Measurements from ENCODE around the gene NRAS.

The NRAS gene

DNA sequence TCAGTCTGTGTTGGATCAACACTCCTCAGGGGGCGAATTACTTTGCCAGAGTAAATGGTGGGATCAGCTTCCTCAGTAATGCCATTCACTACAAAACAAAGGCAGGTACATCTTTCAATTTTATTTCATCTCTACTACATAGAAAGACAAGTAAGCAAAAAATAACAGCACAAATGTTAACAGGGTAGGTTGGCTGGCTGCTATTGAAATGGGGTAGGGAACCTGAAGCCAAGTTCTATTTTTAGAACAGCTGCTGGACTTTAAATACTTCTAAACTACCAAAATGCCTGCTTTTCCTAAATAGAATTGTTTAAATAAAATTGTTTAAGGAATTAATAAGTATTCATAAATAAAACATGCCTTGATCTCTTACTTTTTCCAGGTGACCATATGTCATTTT lies 7.3 kb upstream of the NRAS start:
- Histone ChIP-seq H3K79me2 (ENCODE audit: insufficient read depth, low read length) (peaks cover 20% of the 10 kb centered on the region; the same call in 1 of the 2 replicates), H3K4me1 (ENCODE audit: insufficient read depth, low read length) (no peaks in the 10 kb centered on the region), H2AFZ (ENCODE audit: low read depth, low read length) (no peak overlapping the region), H4K20me1 (ENCODE audit: insufficient read depth, low read length) (peaks cover 12% of the 10 kb centered on the region; the same call in 1 of the 2 replicates), H3K27me3 (ENCODE audit: insufficient read depth, low read length, poor library complexity) (no peaks in the 10 kb centered on the region), H3K4me2 (ENCODE audit: insufficient read depth, low read length) (no peak overlapping the region), H3K27ac (ENCODE audit: low read length) (no peak overlapping the region), H3K36me3 (ENCODE audit: insufficient read depth, low read length) (peaks cover 97% of the 10 kb centered on the region), H3K4me3 (ENCODE audit: low read depth in 1 of 2, low read length in 2 of 2) (no peak overlapping the region), H3K9ac (ENCODE audit: low read depth, low read length) (no peak overlapping the region), H3K9me3 (ENCODE audit: insufficient read depth, low read length, severe bottlenecking) (no peaks in the 10 kb centered on the region)
- DNase-seq (no peak), ATAC-seq (ENCODE audit: insufficient read depth, low read depth) (no peak)
- TF ChIP-seq EZH2 (IDR thresholded peaks at IDR 0.05; ENCODE audit: borderline replicate concordance, low read depth, low read length, severe bottlenecking) = no peak
- TF ChIP-seq, protein P1, sequence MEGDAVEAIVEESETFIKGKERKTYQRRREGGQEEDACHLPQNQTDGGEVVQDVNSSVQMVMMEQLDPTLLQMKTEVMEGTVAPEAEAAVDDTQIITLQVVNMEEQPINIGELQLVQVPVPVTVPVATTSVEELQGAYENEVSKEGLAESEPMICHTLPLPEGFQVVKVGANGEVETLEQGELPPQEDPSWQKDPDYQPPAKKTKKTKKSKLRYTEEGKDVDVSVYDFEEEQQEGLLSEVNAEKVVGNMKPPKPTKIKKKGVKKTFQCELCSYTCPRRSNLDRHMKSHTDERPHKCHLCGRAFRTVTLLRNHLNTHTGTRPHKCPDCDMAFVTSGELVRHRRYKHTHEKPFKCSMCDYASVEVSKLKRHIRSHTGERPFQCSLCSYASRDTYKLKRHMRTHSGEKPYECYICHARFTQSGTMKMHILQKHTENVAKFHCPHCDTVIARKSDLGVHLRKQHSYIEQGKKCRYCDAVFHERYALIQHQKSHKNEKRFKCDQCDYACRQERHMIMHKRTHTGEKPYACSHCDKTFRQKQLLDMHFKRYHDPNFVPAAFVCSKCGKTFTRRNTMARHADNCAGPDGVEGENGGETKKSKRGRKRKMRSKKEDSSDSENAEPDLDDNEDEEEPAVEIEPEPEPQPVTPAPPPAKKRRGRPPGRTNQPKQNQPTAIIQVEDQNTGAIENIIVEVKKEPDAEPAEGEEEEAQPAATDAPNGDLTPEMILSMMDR (IDR thresholded peaks at IDR 0.05; ENCODE audit: borderline replicate concordance, extremely low read depth, low read length, poor library complexity, severe bottlenecking) = no peak

- Histone ChIP-seq H3K79me2 (ENCODE audit: insufficient read depth, low read length) (peaks cover 15% of the 10 kb centered on the region; the same call in 1 of the 2 replicates), H3K9me3 (ENCODE audit: insufficient read depth, low read length, severe bottlenecking) (no peaks in the 10 kb centered on the region), H2AFZ (ENCODE audit: low read depth, low read length) (no peak overlapping the region), H3K4me2 (ENCODE audit: insufficient read depth, low read length) (no peak overlapping the region), H3K27me3 (ENCODE audit: insufficient read depth, low read length, poor library complexity) (no peaks in the 10 kb centered on the region), H3K4me1 (ENCODE audit: insufficient read depth, low read length) (no peaks in the 10 kb centered on the region), H3K27ac (ENCODE audit: low read length) (no peak overlapping the region), H4K20me1 (ENCODE audit: insufficient read depth, low read length) (peaks cover 12% of the 10 kb centered on the region; the same call in 1 of the 2 replicates), H3K36me3 (ENCODE audit: insufficient read depth, low read length) (peaks cover 98% of the 10 kb centered on the region), H3K4me3 (ENCODE audit: low read depth in 1 of 2, low read length in 2 of 2) (no peak overlapping the region), H3K9ac (ENCODE audit: low read depth, low read length) (no peak overlapping the region)
- TF ChIP-seq, protein P1 (IDR thresholded peaks at IDR 0.05; ENCODE audit: borderline replicate concordance, extremely low read depth, low read length, poor library complexity, severe bottlenecking) = no peak
- no peak for TF ChIP-seq EZH2 (IDR thresholded peaks at IDR 0.05; ENCODE audit: borderline replicate concordance, low read depth, low read length, severe bottlenecking)
- ATAC-seq (ENCODE audit: insufficient read depth, low read depth) (no peak), DNase-seq (no peak)
Measured at GRCh38 chr1:114723457-114723856, 6.9 kb upstream of the NRAS start.

DNA sequence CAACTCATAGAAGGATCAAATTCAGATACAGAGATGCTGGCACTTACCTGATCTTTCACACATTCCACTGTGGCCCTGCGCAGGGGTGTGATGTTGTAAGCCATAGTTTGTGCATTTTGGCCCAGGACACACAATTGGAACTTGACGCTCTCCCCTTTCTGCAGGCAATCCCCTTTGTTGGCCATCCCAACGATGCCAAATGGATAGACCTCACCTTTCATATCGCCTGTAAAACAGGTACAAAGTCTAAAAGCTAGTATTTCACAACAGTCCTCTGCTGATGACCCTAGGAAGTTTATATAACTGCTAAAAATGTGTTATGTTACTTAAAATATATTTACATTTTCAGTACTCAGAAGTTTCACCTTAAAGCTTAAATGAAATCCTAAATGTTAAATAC lies 3.9 kb upstream of the NRAS start:
- DNase-seq = no peak
- Histone ChIP-seq H3K27me3 (ENCODE audit: insufficient read depth, low read length, poor library complexity) (no peaks in the 10 kb centered on the region), H3K4me2 (ENCODE audit: insufficient read depth, low read length) (no peak overlapping the region), H3K27ac (ENCODE audit: low read length) (no peak overlapping the region), H4K20me1 (ENCODE audit: insufficient read depth, low read length) (peaks cover 8% of the 10 kb centered on the region; the same call in 1 of the 2 replicates), H3K79me2 (ENCODE audit: insufficient read depth, low read length) (peaks cover 12% of the 10 kb centered on the region), H3K9ac (ENCODE audit: low read depth, low read length) (no peak overlapping the region), H2AFZ (ENCODE audit: low read depth, low read length) (no peak overlapping the region), H3K4me1 (ENCODE audit: insufficient read depth, low read length) (peaks cover 12% of the 10 kb centered on the region), H3K4me3 (ENCODE audit: low read depth in 1 of 2, low read length in 2 of 2) (no peak overlapping the region), H3K9me3 (ENCODE audit: insufficient read depth, low read length, severe bottlenecking) (no peaks in the 10 kb centered on the region), H3K36me3 (ENCODE audit: insufficient read depth, low read length) (peaks cover 94% of the 10 kb centered on the region)
- TF ChIP-seq, protein P1 (IDR thresholded peaks at IDR 0.05; ENCODE audit: borderline replicate concordance, extremely low read depth, low read length, poor library complexity, severe bottlenecking) = no peak
- TF ChIP-seq EZH2 (IDR thresholded peaks at IDR 0.05; ENCODE audit: borderline replicate concordance, low read depth, low read length, severe bottlenecking) = no peak
- ATAC-seq (ENCODE audit: insufficient read depth, low read depth) = no peak

GRCh38 chr1:114719424-114719787 lies 2.8 kb upstream of the NRAS start:
- Histone ChIP-seq H3K9ac (ENCODE audit: low read depth, low read length) (no peak overlapping the region), H3K27ac (ENCODE audit: low read length) (no peak overlapping the region), H2AFZ (ENCODE audit: low read depth, low read length) (no peak overlapping the region), H3K4me2 (ENCODE audit: insufficient read depth, low read length) (no peak overlapping the region), H3K27me3 (ENCODE audit: insufficient read depth, low read length, poor library complexity) (no peaks in the 10 kb centered on the region), H3K4me3 (ENCODE audit: low read depth in 1 of 2, low read length in 2 of 2) (no peak overlapping the region), H3K79me2 (ENCODE audit: insufficient read depth, low read length) (peaks cover 21% of the 10 kb centered on the region), H3K36me3 (ENCODE audit: insufficient read depth, low read length) (peaks cover 90% of the 10 kb centered on the region), H4K20me1 (ENCODE audit: insufficient read depth, low read length) (peaks cover 8% of the 10 kb centered on the region; the same call in 1 of the 2 replicates), H3K9me3 (ENCODE audit: insufficient read depth, low read length, severe bottlenecking) (no peaks in the 10 kb centered on the region), H3K4me1 (ENCODE audit: insufficient read depth, low read length) (peaks cover 23% of the 10 kb centered on the region)
- ATAC-seq (ENCODE audit: insufficient read depth, low read depth) (no peak), DNase-seq (no peak)
- TF ChIP-seq, protein P1 (IDR thresholded peaks at IDR 0.05; ENCODE audit: borderline replicate concordance, extremely low read depth, low read length, poor library complexity, severe bottlenecking) = no peak
- TF ChIP-seq EZH2 (IDR thresholded peaks at IDR 0.05; ENCODE audit: borderline replicate concordance, low read depth, low read length, severe bottlenecking) = no peak

Measured in DND-41 (cell line).